GM21423 (cell line): ENCODE data around the gene CEP19.

Source experiments
- ATAC-seq: cut with Tn5 transposase; IDR thresholded peaks from one replicate; pipeline ENCODE4 v1.9.1; 2021; ENCODE audit warnings: mild to moderate bottlenecking, moderate library complexity; ENCODE audit not compliant: unreplicated experiment

The CEP19 gene

DNA sequence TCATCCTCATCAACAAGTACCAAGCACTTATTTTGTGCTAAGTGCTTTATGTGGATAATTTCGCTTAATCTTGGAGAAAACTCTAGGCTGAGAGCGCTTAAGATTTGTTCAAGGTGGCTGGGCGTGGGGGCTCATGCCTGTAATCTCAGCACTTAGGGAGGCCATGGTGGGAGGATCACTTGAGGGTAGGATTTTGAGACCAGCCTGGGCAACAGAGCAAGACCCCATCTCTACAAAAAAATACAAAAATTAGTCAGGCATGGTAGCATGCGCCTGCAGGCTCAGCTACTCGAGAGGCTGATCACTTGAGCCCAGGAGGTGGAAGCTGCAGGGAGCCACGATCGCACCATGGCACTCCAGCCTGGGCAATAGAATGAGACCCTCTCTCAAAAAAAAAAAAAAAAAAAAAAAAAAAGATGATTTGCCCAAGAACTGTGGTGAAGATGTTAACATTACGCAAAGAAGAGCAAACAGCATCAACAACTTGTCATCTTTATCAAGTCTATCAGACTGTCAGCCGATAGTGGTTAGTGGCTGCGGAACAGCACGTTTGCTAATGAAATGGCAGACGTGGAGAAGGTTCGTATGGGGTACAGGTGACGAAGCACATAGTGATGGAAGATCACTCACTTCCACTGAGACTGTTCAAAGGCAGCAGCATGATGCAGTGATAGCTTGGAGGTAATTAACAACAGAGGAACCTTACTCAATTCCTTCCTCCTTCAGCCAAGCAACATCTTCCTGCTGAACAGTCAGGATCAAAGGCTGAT is 44.8 kb downstream of the CEP19 start:
- no peak for ATAC-seq

DNA sequence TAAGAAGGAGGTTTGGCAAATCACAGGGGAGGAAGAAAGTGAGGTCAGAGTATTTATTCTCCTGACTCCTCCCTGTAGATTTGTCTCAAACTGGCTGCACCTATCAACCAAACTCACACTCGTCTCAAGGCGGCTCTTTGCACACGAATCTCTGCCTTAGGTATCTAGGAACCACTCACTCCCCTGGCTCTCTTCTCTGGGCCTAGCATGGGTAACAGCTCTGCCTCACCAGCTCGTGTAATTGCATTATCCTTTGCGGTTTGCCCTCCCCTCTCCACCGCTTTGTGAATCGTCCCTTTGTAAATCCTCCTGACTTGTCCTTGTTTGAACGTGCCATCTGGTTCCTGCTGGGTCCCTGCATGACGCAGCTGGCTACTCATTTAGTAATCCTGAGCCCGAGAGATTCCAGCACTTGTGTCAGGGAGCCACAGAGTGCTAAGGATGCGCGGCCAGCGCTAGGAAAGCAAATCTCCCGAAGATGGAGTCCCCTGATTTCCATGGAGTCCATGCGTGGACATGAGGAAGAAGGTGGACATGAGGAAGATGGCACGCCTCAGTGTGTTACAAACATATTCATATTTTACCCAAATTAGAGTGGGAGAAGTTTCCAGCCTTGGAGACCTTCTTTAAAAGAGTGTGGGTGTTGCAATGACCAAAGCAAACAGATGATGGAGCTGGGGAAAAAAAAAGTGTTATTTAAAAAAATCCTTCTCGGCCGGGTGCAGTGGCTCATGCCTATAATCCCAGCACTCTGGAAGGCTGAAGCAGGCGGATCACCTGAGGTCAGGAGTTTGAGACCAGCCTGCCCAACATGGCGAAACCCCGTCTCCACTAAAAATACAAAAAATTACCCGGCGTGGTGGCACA is 45.8 kb downstream of the CEP19 start:
- ATAC-seq: no peak

DNA sequence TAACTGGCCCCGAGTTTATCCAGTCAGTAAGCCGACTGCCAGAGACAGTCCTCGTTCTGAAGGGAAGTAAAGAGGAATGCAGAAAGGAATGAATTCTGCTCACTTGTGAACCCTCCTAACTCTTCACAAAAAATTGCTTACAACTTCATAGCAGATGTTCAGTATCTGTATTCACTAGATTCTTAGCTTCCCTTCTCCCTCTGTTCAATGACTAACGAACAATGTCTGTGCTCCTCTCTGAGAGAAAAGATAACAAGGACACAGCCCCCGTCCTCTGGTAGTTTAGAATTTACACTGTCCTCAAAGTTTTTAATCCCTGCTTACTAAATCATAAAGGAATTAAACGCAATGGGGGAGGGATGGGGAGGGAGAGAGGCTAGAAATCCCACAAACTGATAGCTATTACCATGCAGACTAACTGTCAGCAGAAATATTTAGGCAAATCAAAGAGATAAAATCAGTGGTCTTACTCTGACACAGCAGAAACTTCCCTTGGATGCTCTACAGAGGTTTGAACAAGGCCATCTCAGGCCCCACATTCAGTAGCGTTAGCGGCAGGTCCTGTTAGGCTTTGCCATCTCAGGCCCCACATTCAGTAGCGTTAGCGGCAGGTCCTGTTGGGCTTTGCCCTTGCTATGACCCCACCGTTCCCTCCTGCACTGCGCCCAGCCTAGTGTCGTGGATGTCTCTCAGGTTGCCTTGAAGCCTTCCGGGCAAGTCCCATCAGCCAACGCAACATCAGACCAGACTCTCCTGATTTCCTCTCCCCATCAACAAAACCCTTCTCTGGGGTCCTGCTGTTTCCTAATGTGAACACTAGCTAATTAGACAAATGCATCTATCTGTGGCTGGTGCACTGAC is 49.1 kb downstream of the CEP19 start:
- no peak for ATAC-seq

DNA sequence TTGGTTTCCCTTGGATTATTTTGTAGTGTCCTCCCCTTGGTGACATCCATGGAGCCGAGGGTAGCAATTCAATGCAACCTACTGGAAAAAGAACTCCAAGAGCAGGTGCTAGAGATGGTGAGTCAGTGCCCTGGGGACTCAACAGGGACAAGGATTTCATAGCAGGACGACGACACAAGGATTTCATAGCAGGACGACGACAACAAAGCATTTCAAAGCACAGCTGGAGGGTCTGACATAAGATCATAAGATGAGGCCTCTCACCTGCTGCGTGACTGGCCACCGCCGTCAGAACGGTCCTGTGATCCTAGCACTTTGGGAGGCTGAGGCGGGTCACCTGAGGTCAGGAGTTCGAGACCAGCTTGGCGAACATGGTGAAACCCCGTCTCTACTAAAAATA is 50.0 kb downstream of the CEP19 start:
- no peak for ATAC-seq

DNA sequence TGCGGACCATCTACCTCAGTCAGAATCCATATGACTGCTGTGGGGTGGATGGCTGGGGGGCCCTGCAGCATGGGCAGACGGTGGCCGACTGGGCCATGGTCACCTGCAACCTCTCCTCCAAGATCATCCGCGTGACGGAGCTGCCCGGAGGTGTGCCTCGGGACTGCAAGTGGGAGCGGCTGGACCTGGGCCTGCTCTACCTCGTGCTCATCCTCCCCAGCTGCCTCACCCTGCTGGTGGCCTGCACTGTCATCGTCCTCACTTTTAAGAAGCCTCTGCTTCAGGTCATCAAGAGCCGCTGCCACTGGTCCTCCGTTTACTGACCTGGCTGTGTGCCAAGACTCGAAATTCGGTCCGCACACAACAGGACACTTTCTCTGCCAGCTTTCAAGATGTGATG is 50.6 kb downstream of the CEP19 start:
- no peak for ATAC-seq

DNA sequence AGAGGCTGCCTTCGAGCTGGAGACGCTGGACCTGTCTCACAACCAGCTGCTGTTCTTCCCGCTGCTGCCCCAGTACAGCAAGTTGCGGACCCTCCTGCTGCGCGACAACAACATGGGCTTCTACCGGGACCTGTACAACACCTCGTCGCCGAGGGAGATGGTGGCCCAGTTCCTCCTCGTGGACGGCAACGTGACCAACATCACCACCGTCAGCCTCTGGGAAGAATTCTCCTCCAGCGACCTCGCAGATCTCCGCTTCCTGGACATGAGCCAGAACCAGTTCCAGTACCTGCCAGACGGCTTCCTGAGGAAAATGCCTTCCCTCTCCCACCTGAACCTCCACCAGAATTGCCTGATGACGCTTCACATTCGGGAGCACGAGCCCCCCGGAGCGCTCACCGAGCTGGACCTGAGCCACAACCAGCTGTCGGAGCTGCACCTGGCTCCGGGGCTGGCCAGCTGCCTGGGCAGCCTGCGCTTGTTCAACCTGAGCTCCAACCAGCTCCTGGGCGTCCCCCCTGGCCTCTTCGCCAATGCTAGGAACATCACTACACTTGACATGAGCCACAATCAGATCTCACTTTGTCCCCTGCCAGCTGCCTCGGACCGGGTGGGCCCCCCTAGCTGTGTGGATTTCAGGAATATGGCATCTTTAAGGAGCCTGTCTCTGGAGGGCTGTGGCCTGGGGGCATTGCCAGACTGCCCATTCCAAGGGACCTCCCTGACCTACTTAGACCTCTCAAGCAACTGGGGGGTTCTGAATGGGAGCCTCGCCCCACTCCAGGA is 51.5 kb downstream of the CEP19 start:
- ATAC-seq: no peak

DNA sequence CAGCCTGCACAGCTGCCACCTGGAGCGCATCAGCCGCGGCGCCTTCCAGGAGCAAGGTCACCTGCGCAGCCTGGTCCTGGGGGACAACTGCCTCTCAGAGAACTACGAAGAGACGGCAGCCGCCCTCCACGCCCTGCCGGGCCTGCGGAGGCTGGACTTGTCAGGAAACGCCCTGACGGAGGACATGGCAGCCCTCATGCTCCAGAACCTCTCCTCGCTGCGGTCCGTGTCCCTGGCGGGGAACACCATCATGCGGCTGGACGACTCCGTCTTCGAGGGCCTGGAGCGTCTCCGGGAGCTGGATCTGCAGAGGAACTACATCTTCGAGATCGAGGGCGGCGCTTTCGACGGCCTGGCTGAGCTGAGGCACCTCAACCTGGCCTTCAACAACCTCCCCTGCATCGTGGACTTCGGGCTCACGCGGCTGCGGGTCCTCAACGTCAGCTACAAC is 52.1 kb downstream of the CEP19 start:
- ATAC-seq: no peak
